HEK293 (cell line): ENCODE results near the gene ETV3.

ENCODE experiments used
- BCL6B ChIP-seq: fragments of 450-650 bp; formaldehyde crosslinking; IDR thresholded peaks from 2 replicates; pipeline ENCODE4 v1.5.1; 2017; ENCODE audit warnings: missing biosample characterization, missing genetic modification characterization
- GFI1B ChIP-seq: fragments of 450-650 bp; formaldehyde crosslinking; IDR thresholded peaks from 2 replicates; pipeline ENCODE4 v1.5.1; 2016; ENCODE audit warnings: missing biosample characterization, missing genetic modification characterization
- IKZF3 ChIP-seq: fragments of 450-650 bp; IDR thresholded peaks from 2 replicates; pipeline ENCODE4 v1.5.0; 2018; ENCODE audit warnings: missing biosample characterization, mild to moderate bottlenecking, missing genetic modification characterization, moderate library complexity
- MYNN ChIP-seq: fragments of 450-650 bp; formaldehyde crosslinking; IDR thresholded peaks from 2 replicates; pipeline ENCODE4 v1.5.1; 2016; ENCODE audit warnings: missing biosample characterization, missing genetic modification characterization, borderline replicate concordance
- PRDM1 ChIP-seq: fragments of 450-650 bp; formaldehyde crosslinking; IDR thresholded peaks from 2 replicates; pipeline ENCODE4; 2016; ENCODE audit warnings: missing biosample characterization, missing genetic modification characterization
- REST ChIP-seq: fragments of 450-650 bp; formaldehyde crosslinking; IDR thresholded peaks from 2 replicates; pipeline ENCODE4 v1.5.1; 2016; ENCODE audit warnings: missing biosample characterization, missing genetic modification characterization
- ZBTB10 ChIP-seq: fragments of 450-650 bp; formaldehyde crosslinking; IDR thresholded peaks from 2 replicates; pipeline ENCODE4 v1.5.1; 2016; ENCODE audit warnings: missing biosample characterization, missing genetic modification characterization
- ZBTB17 ChIP-seq: fragments of 450-650 bp; formaldehyde crosslinking; IDR thresholded peaks from 2 replicates; pipeline ENCODE4 v1.5.1; 2016; ENCODE audit warnings: missing biosample characterization, missing genetic modification characterization
- ZBTB7A ChIP-seq: fragments of 450-650 bp; formaldehyde crosslinking; IDR thresholded peaks from 2 replicates; pipeline ENCODE4 v1.5.1; 2016; ENCODE audit warnings: low read depth, missing biosample characterization, missing genetic modification characterization
- ZFP69B ChIP-seq: fragments of 450-650 bp; formaldehyde crosslinking; IDR thresholded peaks from 2 replicates; pipeline ENCODE4 v1.5.1; 2016; ENCODE audit warnings: missing biosample characterization, missing genetic modification characterization
- ZNF114 ChIP-seq: fragments of 450-650 bp; formaldehyde crosslinking; IDR thresholded peaks from 2 replicates; pipeline ENCODE4 v1.5.0; 2017; ENCODE audit warnings: missing biosample characterization, missing genetic modification characterization
- ZNF121 ChIP-seq: fragments of 450-650 bp; formaldehyde crosslinking; IDR thresholded peaks from 2 replicates; pipeline ENCODE4 v1.5.1; 2016; ENCODE audit warnings: missing biosample characterization, missing genetic modification characterization
- ZNF138 ChIP-seq: fragments of 450-650 bp; formaldehyde crosslinking; IDR thresholded peaks from 2 replicates; pipeline ENCODE4 v1.5.1; 2016; ENCODE audit warnings: missing biosample characterization, missing genetic modification characterization, borderline replicate concordance
- ZNF335 ChIP-seq: fragments of 450-650 bp; formaldehyde crosslinking; conservative IDR thresholded peaks from 2 replicates; pipeline ENCODE4 v1.5.1; 2016; ENCODE audit warnings: missing biosample characterization, missing genetic modification characterization
- ZNF366 ChIP-seq: fragments of 450-650 bp; formaldehyde crosslinking; conservative IDR thresholded peaks from 2 replicates; pipeline ENCODE4 v1.5.1; 2016; ENCODE audit warnings: missing biosample characterization, missing genetic modification characterization
- ZNF548 ChIP-seq: fragments of 450-650 bp; formaldehyde crosslinking; IDR thresholded peaks from 2 replicates; pipeline ENCODE4 v1.5.1; 2016; ENCODE audit warnings: missing biosample characterization, missing genetic modification characterization
- ZNF610 ChIP-seq: fragments of 450-650 bp; formaldehyde crosslinking; IDR thresholded peaks from 2 replicates; pipeline ENCODE4 v1.5.1; 2016; ENCODE audit warnings: missing biosample characterization, missing genetic modification characterization, borderline replicate concordance
- ZNF626 ChIP-seq: fragments of 450-650 bp; sonication (Bioruptor Pico); formaldehyde crosslinking; IDR thresholded peaks from 2 replicates; pipeline ENCODE4 v1.5.1; 2018; ENCODE audit warnings: missing biosample characterization, missing genetic modification characterization, inconsistent platforms
- ZNF692 ChIP-seq: fragments of 450-650 bp; formaldehyde crosslinking; IDR thresholded peaks from 2 replicates; pipeline ENCODE4 v1.5.1; 2016; ENCODE audit warnings: missing biosample characterization, missing genetic modification characterization
- ZNF707 ChIP-seq: fragments of 450-650 bp; formaldehyde crosslinking; IDR thresholded peaks from 2 replicates; pipeline ENCODE4 v1.5.1; 2016; ENCODE audit warnings: missing biosample characterization, missing genetic modification characterization
- ZNF768 ChIP-seq: fragments of 450-650 bp; formaldehyde crosslinking; IDR thresholded peaks from 2 replicates; pipeline ENCODE4 v1.5.1; 2018; ENCODE audit warnings: missing biosample characterization, mild to moderate bottlenecking, missing genetic modification characterization
- ZNF776 ChIP-seq: fragments of 450-650 bp; formaldehyde crosslinking; IDR thresholded peaks from 2 replicates; pipeline ENCODE4 v1.5.0; 2017; ENCODE audit warnings: missing biosample characterization, missing genetic modification characterization, borderline replicate concordance
- ZNF785 ChIP-seq: fragments of 450-650 bp; formaldehyde crosslinking; IDR thresholded peaks from 2 replicates; pipeline ENCODE4 v1.5.1; 2016; ENCODE audit warnings: missing biosample characterization, missing genetic modification characterization
- ZSCAN18 ChIP-seq: fragments of 450-650 bp; formaldehyde crosslinking; IDR thresholded peaks from 2 replicates; pipeline ENCODE4 v1.5.1; 2016; ENCODE audit warnings: missing biosample characterization, missing genetic modification characterization

Gene ETV3

GRCh38 chr1:157137408-157138219 lies 581 bp downstream of the ETV3 start (continued):
- TF ChIP-seq ZNF692 (tag by site-specific recombination) (peak; percentile 57), ZNF366 (tag by site-specific recombination) (0 out of 2 replicates have a peak, but pooled peaks have one; percentile 12), ZFP69B (tag by site-specific recombination) (0 out of 2 replicates have a peak, but pooled peaks have one; percentile 11), ZNF335 (tag by site-specific recombination) (peak; percentile 89), PRDM1 (tag by site-specific recombination) (peak; percentile 46; the same call in 1 of the 2 replicates), ZNF785 (tag by site-specific recombination) (no peak), ZNF768 (no peak), ZSCAN18 (tag by site-specific recombination) (no peak), ZNF610 (no peak), ZNF707 (tag by site-specific recombination) (no peak; the same call in 1 of the 2 replicates), ZBTB17 (peak; percentile 23; the same call in 1 of the 2 replicates), ZNF776 (tag by site-specific recombination) (no peak), ZBTB10 (tag by site-specific recombination) (no peak), ZNF626 (tag by site-specific recombination) (no peak), MYNN (tag by site-specific recombination) (peak; percentile 95), GFI1B (no peak), ZBTB7A (tag by site-specific recombination) (no peak), ZNF121 (tag by site-specific recombination) (no peak), ZNF138 (tag by site-specific recombination) (0 out of 2 replicates have a peak, but pooled peaks have one; percentile 7), ZNF114 (tag by site-specific recombination) (no peak), BCL6B (tag by site-specific recombination) (no peak), REST (no peak), ZNF548 (tag by site-specific recombination) (no peak), IKZF3 (tag by site-specific recombination) (no peak; the same call in 1 of the 2 replicates)
